ENCODE data around the gene RAD51B. TPM values are rescaled to one million over a fixed set of nuclear protein-coding genes. Genes with fewer than 3 reads are reported as not detected.

The RAD51B gene
- total RNA-seq, 1 experiment from 2014 or later: 23.3 TPM

DNA sequence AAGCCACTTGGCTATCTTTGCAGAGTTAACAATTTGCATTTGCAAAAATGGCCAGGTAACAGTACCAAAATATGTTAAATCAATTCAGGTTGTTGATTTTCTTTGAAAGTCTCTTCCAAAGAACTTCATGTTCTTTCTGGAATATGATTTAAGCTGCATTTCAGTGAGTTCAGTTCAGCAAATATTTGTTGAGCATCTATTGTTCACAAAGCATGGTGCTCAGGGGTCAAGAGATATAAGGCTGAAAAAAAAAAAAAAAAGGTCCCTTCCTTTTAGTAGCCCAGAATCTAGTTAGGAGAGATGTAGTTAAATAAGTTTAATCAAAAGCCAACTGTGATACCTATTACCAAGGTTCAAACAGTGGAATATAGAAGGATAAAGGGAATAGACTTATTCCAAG lies 656.2 kb downstream of the RAD51B start:
- no peak for DNase-seq (ENCODE audit: low spot score)
- no peak overlapping the region for H3K27ac ChIP-seq (ENCODE audit: low read depth, low read length, poor library complexity, severe bottlenecking)
- H3K4me3 ChIP-seq (ENCODE audit: low read depth, low read length, poor library complexity, severe bottlenecking): no peak overlapping the region
- TF ChIP-seq, protein P1, sequence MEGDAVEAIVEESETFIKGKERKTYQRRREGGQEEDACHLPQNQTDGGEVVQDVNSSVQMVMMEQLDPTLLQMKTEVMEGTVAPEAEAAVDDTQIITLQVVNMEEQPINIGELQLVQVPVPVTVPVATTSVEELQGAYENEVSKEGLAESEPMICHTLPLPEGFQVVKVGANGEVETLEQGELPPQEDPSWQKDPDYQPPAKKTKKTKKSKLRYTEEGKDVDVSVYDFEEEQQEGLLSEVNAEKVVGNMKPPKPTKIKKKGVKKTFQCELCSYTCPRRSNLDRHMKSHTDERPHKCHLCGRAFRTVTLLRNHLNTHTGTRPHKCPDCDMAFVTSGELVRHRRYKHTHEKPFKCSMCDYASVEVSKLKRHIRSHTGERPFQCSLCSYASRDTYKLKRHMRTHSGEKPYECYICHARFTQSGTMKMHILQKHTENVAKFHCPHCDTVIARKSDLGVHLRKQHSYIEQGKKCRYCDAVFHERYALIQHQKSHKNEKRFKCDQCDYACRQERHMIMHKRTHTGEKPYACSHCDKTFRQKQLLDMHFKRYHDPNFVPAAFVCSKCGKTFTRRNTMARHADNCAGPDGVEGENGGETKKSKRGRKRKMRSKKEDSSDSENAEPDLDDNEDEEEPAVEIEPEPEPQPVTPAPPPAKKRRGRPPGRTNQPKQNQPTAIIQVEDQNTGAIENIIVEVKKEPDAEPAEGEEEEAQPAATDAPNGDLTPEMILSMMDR (conservative IDR thresholded peaks at IDR 0.05; ENCODE audit: low read depth, low read length): no peak
- TF ChIP-seq EZH2 (IDR thresholded peaks at IDR 0.05; ENCODE audit: borderline replicate concordance, low read depth, low read length, poor library complexity, severe bottlenecking): no peak
- ChIA-PET CTCF (no interaction called here), POLR2A (ENCODE audit: low non-redundant PET) (no interaction called here)
- intact Hi-C loops (cut with micrococcal nuclease; ENCODE audit: unreplicated experiment): no loop called here
- peaks cover 22% of the 10 kb centered on the region for H3K4me1 ChIP-seq (ENCODE audit: insufficient read depth, low read length, poor library complexity, severe bottlenecking)
- H3K9me3 ChIP-seq (ENCODE audit: low read depth, low read length, poor library complexity, severe bottlenecking): no peaks in the 10 kb centered on the region
- BruUV-seq (replicated peaks): no TSS peak
- H3K27me3 ChIP-seq (replicated peaks; ENCODE audit: insufficient read depth, low read depth, low read length, poor library complexity): no peaks in the 10 kb centered on the region
- no peaks in the 10 kb centered on the region for H3K36me3 ChIP-seq (ENCODE audit: insufficient read depth, low read length, poor library complexity, severe bottlenecking)

GRCh38 chr14:68476212-68477109 lies 656.9 kb downstream of the RAD51B start:
- BruUV-seq (replicated peaks): no TSS peak
- Histone ChIP-seq H3K4me1 (ENCODE audit: insufficient read depth, low read length, poor library complexity, severe bottlenecking) (peaks cover 22% of the 10 kb centered on the region), H3K36me3 (ENCODE audit: insufficient read depth, low read length, poor library complexity, severe bottlenecking) (no peaks in the 10 kb centered on the region), H3K27me3 (replicated peaks; ENCODE audit: insufficient read depth, low read depth, low read length, poor library complexity) (no peaks in the 10 kb centered on the region), H3K4me3 (ENCODE audit: low read depth, low read length, poor library complexity, severe bottlenecking) (no peak overlapping the region), H3K27ac (ENCODE audit: low read depth, low read length, poor library complexity, severe bottlenecking) (no peak overlapping the region), H3K9me3 (ENCODE audit: low read depth, low read length, poor library complexity, severe bottlenecking) (no peaks in the 10 kb centered on the region)
- no peak for TF ChIP-seq EZH2 (IDR thresholded peaks at IDR 0.05; ENCODE audit: borderline replicate concordance, low read depth, low read length, poor library complexity, severe bottlenecking)
- TF ChIP-seq, protein P1 (conservative IDR thresholded peaks at IDR 0.05; ENCODE audit: low read depth, low read length): no peak
- ChIA-PET CTCF (no interaction called here), POLR2A (ENCODE audit: low non-redundant PET) (no interaction called here)
- DNase-seq (ENCODE audit: low spot score): peak; percentile 60
- intact Hi-C loops (cut with micrococcal nuclease; ENCODE audit: unreplicated experiment): no loop called here

DNA sequence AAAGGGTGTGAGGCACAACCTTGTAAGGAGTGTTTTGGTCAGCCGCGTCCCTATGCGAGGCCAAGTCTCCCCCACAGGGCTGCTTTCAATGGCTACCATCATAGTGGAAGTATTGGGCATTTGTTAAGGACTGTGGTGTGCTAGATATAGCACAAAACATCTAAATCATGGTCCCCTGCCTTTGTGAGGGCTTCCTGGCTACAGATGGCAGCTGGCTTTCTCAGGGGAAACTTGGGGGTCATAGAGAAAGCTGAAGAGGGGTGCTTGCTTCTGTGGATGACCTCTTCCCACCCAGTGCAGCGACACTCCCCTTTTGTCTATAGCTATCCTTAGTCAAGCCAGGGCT lies 657.5 kb downstream of the RAD51B start:
- POLR2A ChIA-PET (ENCODE audit: low non-redundant PET): no interaction called here
- Histone ChIP-seq H3K9me3 (ENCODE audit: low read depth, low read length, poor library complexity, severe bottlenecking) (no peaks in the 10 kb centered on the region), H3K27me3 (replicated peaks; ENCODE audit: insufficient read depth, low read depth, low read length, poor library complexity) (no peaks in the 10 kb centered on the region), H3K36me3 (ENCODE audit: insufficient read depth, low read length, poor library complexity, severe bottlenecking) (no peaks in the 10 kb centered on the region), H3K4me3 (ENCODE audit: low read depth, low read length, poor library complexity, severe bottlenecking) (no peak overlapping the region), H3K4me1 (ENCODE audit: insufficient read depth, low read length, poor library complexity, severe bottlenecking) (peaks cover 22% of the 10 kb centered on the region), H3K27ac (ENCODE audit: low read depth, low read length, poor library complexity, severe bottlenecking) (no peak overlapping the region)
- TF ChIP-seq, protein P1 (conservative IDR thresholded peaks at IDR 0.05; ENCODE audit: low read depth, low read length): no peak
- TF ChIP-seq EZH2 (IDR thresholded peaks at IDR 0.05; ENCODE audit: borderline replicate concordance, low read depth, low read length, poor library complexity, severe bottlenecking): no peak
- intact Hi-C loops (cut with micrococcal nuclease; ENCODE audit: unreplicated experiment): no loop called here
- DNase-seq (ENCODE audit: low spot score): no peak
- BruUV-seq (replicated peaks): no TSS peak
- CTCF ChIA-PET: no interaction called here

Data from A673 (cell line).